GM19023 (cell line): ENCODE results near the gene DLEU7.

Experiments used
- ATAC-seq: cut with Tn5 transposase; IDR thresholded peaks from one replicate; pipeline ENCODE4 v1.9.1; 2021; ENCODE audit warnings: mild to moderate bottlenecking, moderate library complexity; ENCODE audit not compliant: unreplicated experiment

Gene DLEU7

DNA sequence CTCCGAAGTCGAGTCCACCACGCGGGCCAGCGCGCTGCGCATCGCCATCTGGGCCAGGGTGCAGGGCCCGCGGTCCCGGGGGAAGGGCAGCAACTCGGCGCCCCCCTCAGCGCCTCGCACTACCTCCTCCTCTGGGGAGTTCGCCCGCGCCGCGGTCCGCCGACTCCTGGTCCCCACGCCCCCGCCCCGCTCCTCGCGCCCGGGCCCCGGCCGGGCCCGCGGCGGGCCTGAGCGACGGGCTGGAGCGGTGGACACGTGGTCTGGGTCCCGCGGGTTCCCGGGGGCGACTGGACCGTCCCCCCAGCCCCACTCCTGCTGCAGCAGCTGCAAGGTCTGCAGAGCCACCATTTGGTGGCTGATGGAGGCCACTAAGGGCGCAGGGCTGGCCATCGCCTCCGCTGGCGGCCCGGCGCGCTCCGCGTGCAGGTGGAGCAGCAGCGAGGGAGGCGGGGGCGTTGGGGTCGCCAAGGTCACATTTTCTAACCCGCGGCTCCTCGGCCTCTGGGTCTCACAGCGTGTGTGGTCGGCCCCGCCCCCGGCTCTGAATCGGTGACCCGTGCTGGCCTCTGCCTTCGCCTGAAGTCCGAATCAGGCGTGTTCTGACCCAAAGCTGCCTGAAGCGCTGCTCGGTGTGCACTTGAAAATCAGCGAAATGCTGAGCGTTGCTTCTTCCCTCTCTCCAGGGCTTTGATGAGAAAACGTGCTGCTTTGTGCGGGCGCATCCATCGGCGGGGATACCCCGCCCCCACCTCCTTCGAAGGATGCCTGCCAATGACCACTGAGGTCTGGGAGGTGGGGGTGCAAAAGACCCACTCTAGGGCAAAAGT, at the start of gene DLEU7:
Gene DLEU7, minus strand, starts transcription at position 436 of the 827 bp plus-strand sequence. Its CDS starts 46 bp downstream, at position 390.
- ATAC-seq = no peak

DNA sequence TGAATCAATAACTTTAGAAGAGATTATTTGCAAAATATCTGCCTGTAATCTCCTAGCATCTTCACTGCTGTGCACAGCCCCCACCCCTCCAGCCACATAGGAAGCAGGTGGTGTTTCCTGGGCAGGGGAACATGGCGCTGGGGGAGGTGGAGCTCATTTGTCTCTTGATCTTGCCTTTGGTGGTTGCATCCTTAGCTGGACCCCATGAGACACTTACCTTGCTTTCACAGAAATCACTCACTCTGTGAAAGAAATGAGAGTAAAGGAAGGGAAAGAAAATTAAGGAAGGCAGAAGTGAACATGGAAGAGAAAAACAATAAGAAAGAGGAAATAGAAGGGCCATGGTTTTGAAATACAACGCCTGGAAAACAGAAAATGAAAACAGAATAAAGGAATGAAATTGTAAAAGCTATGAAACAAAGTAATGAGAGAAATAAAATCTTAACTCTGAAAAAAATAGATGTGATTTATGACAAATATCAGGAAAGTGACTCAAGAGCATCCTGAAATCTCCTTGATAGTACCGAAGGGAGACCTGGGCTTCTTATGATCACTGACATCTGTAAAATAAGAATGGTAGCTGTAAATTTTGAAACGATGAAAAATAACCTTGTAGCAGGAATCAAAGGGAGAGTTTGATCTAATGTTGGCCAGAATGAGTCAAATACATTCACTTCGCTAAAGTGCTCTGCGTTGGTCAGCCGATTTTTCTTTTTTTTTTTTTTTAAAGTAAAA, 48.9 kb upstream of the DLEU7 start:
- no peak for ATAC-seq

DNA sequence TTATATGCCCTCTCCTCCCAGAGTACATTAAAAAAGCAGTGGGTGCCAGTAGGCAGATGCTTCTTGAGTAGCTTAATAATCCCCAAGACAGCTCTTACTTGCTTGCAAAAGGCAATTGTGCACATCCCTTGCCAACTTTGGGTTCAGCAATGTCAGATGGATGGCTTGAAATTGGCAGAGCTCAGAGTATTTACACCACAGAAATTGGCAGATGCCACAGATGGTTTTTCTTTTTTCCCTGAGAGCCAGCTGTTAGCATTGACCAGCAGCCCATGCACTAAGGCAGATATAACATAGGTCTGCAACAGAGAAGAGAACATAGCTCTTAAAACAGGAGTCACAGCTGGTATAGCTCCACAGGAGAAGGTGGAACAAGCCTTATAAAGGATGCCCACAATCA, 47.7 kb upstream of the DLEU7 start:
- ATAC-seq = no peak

DNA sequence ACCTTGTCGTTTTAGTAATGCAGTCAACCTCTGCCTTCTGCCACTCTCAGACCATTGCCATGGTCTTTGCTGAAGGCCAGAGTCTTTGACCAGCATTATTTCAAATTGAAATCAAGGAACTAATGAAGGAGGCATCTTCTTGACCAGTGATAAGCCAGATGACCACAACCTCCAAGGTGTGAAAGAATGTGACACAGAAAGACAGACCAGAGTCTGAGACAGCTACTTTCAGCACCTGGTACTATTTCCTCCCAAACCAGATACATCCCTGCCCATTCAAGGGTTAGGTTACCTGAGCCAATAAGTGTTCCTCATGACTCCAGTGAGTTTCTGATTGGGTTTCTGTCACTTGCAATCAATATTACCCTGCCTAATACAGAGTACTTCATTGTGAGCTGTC, 45.8 kb upstream of the DLEU7 start:
- ATAC-seq = no peak

DNA sequence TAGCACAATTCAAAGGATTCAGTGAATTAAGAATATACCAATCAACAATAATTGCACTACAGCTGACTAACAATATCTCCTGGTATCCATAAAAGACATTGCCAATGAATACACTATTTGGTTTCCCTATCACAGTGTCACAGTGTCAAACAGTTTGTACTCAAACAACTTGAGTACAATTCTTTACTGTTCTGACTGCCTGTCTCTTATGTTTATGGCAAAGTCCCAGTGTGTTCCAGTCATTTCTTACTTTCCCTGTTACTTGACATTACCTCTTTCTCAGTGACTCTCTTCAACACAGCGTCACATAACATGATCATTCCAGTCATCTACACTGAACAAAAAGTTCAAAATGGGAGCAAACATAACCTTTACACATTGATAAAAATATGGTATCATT, 44.9 kb upstream of the DLEU7 start:
- ATAC-seq = no peak

DNA sequence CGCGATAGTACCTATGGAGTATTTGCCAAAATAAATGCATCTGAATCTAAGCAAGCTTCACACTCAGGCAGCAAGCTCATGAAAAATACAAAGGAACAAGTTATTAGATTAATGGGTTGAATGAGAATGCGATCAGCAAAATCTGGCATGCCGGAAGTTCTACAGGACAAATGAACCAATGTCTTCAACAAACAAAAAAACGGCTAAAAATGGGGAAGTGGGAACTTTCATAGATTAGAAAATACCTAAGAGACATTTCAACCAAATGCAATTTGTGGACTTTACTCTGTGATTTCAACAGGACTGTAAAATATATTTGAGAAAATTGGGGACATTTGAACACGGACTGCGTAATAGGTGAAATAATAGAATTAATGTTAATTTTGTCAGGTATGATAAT, 43.7 kb upstream of the DLEU7 start:
- ATAC-seq = no peak

DNA sequence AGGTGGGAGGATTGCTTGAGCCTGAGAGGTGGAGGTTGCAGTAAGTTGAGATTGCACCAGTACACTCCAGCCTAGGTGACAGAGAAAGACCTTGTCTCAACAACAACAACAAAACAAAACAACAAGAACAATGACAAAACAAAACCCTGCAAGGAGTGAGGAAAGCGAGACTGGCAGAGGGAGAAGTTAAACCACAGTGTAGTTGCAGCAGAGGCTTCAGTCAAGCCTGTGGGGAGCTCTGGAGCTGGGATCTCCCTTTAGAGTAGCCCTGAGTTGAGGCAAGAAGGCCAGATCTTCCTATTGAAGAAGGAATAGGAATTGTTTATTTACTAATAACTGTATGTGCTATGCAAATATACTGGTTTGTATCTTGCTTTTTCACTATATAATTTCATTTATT, 40.8 kb upstream of the DLEU7 start:
- ATAC-seq = no peak

DNA sequence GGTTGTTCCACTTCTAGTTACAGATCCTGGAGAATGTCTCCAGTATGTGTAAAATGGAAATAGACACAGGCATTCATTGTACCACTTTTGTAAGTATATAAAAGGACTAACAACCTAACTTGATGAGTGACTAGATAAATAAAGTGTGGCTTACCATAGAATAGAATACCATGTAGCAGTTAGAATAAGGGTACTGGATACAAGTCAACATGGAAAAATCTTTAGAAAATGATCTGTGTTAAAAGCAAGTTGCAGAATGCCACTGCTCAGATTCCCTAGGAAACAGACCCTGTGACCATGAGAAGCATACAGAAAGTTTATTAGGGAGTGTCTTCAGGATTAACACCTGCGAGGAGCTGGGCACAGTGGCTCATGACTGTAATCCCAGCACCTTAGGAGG, 40.2 kb upstream of the DLEU7 start:
- ATAC-seq = no peak

DNA sequence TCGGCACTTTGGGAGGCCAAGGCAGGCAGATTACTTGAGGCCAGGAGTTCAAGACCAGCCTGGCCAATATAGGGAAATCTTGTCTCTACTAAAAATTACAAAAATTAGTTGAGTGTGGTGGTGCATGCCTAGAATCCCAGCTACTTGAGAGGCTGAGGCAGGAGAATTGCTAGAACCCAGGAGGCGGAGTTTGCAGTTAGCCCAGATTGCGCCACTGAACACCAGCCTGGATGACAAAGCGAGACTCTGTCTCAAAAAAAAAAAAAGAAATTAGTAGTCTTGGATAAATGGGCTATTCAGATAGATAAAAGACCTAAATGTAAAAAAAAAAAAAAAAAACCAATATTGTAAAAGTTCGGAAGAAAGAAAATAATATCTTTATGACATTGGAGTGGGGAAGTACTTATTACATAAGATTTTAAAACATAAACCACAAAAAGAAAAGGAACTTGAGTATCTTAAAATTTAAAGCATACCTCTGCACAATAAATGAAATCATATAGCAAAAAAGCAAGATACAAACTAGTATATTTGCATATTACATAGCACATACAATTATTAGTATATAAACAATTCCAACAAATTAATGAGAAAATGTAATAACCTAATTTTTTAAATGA, 39.4 kb upstream of the DLEU7 start:
- ATAC-seq = no peak

DNA sequence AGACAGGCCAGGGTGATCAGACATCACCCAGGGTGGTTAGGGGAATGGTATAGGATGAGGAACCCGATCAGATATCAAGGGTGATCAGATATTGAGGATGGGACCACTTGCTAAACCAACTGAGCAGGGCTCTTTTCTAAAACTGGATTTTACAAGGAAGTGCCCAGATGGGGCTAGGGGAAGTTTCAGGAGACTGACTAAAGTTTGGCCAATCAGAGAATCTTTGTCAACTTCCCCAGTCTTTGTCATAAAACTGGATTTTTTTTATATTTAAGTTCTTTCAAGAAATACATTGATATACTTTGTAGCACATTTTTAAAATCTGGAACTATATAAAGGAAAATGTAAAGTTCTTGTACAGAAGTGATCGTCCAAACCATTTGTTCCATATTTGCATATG, 30.5 kb upstream of the DLEU7 start:
- no peak for ATAC-seq

DNA sequence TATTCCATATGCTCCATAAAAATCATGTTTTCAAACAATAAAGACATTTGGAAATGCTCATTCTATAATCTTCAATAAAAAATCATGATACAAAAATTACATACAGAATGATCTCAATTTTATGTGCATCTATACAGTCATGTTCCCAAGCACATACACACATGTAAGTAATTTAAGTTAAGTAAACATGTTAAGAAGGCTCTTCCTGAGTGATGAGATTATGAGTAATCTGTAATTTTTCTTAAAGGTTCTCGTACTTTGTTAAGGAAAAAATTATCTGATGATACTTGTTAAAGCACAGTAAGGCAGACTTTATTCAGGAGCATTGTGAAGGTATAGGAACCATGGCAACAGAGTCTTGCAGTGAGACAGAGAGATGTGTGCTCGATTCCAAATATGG, 30.0 kb upstream of the DLEU7 start:
- no peak for ATAC-seq

DNA sequence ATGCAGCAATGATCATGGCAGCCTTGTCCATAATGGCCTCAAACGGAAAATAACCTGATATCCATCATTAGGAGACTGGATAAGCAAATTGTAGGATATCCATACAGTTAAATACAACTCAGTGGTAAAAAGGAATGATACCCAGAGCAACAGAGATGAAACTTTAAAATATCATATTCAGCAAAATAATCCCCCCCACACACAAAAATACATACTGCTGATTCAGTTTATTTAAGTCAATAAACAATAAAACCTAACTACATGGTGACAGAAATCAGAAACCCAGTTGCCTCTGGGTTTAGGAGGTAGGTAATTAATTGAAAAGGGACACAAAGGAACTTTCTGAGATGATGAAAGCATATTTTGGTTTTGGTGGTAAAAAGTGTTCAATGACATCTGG, 27.9 kb upstream of the DLEU7 start:
- no peak for ATAC-seq

DNA sequence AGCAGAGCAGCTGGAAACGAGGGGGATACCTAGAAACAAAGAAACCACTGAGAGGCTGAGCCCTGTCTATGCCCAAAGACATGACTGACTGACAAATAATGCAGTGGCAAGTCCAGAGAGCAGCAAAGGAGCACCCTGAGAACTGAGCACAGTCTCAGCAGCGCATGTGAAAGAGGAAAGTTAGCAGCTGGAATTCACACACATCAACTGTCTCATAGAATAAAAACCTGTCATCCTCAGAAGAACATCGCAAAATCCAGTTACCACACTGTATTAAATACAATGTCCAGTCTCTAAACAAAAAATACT, 24.1 kb upstream of the DLEU7 start:
- ATAC-seq = no peak

DNA sequence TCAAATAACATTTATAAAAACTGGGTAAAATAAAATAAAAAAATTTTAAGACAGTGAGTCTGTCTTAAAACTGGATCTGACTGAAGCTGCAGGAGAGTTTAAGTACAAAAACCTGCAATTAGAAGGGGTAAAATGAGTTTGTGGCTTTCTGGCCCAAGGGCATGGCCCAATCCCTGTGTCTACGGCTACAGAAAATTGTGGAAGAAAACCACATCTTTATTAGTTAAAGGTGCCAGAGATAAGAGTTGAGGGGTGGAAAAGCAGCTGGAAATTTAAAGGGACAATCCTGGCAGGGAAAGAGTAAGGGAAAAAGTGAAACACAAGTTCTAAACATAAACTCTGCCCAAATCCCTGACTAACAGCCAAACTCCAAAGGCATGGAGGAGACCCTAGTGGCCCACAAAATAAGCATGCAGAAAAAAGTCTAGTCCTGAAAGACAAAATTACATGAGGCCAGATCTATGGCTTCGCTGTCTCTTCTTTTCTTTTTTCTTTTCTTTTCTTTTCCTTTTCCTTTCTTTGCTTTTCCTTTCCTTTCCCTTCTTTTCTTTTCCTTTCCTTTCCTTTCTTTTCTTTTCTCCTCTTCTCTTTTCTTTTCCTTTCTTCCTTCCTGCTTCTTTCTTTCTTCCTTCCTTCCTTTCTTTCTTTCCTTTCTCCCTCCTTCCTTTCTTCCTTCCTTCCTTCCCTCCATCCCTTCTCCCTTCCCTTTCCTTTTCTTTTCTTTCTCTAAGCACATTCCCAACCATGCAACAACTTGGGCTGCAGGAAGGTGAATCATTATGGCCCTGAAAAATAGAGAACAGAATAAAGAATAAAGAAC, 23.5 kb upstream of the DLEU7 start:
- no peak for ATAC-seq

DNA sequence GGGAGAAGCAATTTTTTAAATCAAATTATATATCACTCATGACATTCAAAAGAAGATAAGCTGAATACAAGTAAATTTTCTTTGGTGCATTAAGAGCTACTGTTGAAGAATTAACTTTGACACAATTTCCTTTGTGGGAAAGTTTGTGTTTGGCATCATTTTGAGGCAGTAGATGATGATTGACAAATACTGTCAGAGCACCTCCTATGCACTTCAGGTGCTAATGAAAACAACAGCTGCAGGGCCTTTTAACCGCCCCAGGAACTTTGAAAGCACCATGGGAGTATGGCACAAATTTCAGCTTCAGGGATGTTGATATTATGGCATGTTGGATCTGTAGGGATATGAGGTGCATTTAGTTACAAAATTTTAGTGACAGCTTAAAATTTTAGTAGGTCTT, 21.0 kb upstream of the DLEU7 start:
- ATAC-seq = no peak

DNA sequence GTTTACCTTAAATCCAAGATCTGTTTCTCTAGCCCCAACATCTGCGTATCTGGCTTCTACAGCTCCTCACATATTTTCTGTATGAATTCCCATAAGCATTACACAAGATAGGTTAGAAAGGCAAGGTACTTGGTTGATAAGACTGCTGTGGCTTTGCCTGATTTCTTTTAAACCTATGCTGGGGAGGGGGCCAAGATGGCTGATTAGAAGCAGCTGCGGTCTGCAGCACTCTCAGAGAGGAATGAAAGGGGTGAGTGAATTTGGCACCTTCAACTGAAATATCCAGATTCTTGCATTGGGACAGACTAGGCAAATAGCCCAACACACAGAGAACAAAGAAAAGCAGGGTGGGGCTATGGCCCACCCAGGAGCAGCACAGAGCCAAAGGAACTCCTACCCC, 12.2 kb upstream of the DLEU7 start:
- no peak for ATAC-seq

DNA sequence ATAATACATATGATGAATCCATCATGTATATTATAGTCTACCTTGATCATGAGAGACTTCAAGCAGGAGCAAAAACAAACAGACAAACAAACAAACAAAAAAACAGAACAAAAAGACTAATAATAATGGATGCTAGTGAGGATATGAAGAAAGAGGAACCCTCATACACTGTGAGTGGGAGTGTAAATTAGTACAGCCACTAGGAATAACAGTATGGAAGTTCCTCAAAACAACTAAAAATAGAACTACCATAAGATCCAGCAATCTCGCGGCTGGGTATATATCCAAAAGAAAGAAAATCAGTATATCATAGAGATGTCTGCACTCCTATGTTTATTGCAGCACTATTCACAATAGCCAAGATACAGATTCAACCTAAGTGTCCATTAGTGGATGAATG, 7.0 kb upstream of the DLEU7 start:
- ATAC-seq = no peak

DNA sequence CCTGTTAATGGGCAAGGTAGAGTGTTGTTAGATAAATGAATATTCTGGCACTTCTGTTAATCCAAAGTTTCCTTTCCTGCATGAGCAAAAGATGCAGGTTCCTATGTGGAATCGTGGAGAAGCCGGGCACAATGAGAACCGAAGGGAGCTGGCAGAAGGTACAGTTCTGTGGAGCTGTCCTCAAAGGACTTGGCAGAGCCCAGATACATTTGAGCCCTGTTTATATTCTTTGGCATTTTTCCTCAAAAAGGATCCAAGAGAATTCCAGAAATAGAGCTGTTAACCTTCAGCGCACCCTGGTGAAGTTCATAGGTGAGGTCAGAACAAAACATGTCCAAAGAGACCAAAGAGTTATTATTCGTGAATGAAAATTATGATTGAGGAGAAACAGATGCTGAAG, 4.0 kb upstream of the DLEU7 start:
- no peak for ATAC-seq

DNA sequence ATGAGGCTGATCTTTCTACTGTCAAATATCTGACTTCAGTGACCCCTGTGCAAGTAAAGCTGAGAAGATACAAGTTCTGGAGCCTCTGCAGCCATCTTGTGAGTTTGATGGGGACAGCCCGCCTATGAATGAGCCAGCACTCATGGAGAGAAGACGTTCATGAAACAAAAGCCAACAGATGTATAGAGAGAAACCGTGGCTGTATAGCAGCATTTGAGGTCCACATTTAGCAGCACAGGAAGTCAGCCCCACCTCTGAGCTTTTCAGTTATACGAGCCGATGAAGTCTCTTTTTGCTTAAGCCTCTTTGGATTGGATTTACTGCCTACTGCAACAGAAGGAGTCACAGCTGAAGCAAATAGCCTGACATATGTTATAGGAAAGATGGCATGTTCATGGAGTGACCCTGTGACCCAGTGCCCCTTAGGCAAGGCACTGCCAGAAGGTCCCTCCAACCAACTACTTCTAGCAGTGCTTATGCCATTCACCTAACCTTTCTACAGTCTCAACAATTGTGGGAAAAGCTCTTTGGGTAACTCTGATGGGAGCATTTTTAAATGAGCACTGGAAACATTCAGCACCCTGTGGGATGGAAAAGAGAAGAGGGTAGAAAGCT, 3.5 kb upstream of the DLEU7 start:
- no peak for ATAC-seq

DNA sequence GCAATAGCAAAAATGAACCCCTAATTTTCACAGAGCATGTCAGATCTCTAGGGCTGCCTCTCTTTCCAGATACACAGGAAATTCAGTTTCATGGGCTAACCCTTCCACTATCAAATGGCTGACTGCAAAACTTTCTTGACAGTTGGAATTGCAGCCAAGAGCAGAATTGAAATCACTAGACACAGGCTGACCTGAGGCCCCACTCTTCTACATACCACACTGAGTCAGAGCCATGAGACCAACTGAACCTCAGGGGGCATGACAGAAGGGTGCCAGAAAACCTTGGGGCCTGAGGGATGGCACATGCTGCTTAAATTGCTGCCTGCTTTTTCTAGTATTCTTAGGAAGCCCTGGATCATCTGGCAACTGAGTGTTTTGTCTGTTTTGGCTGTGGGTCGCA, 1.7 kb upstream of the DLEU7 start:
- ATAC-seq = no peak
